OCI-LY3 (cell line): ENCODE data around the gene LSG1.

Experiments used
- CTCF ChIP-seq: fragments of 200-600, 300-600 bp; sonication (generic); IDR thresholded peaks from 2 replicates; pipeline ENCODE4 v1.5.1; 2014; ENCODE audit warnings: antibody characterized with exemption, low read length, low read depth
- EZH2phosphoT487 ChIP-seq: fragments of 200-600 bp; shearing (Covaris generic); IDR thresholded peaks from 2 replicates; pipeline ENCODE4 v1.6.1; 2018; ENCODE audit warnings: antibody characterized with exemption, mixed run types, low read depth

GRCh38 chr3:194720048-194720447 is 48.1 kb upstream of the LSG1 start:
- TF ChIP-seq CTCF (no peak), EZH2phosphoT487 (no peak)
